Left cardiac atrium (tissue), 4 donors: ENCODE data around the gene PHF3. TPM values are rescaled to one million over a fixed set of nuclear protein-coding genes. Genes with fewer than 3 reads are reported as not detected.
"Not testable (repeated sequence)": the region's sequence is repeated elsewhere in the genome, so short reads cannot be mapped to it uniquely, and the experiment has no call there.

ENCODE experiments used
- ATAC-seq, 2 donors: fragments of 200-7000 bp; cut with Tn5 transposase; one replicate each; pipeline ENCODE4 v1.9.1; 2020; ENCODE audit warnings: mild to moderate bottlenecking in 2 of 2, moderate library complexity in 2 of 2
- DNase-seq: peaks from one replicate; pipeline ENCODE4 v3.0.0-alpha.2; 2020
- intact Hi-C, 2 donors: fragments of 100-400 bp; cut with DNase I; formaldehyde crosslinking; loops; one replicate each; pipeline versions ENCODE4 v1.14.1 to v1.15.1; 2022 to 2023
- total RNA-seq, 2 donors: library from RNA; stranded (reverse); fragmentation: NEBNext Ultra II Directional; extraction: Animal tissue kit (Norgen Biotek cat#: 25700); gene quantifications; one replicate each; pipeline ENCODE4 v1.2.1, GENCODE V29; 2021
- donor health status: DM: no; HTN: yes; CAD: no.
- donor health status: DM: no; HTN: yes; CAD: no; lungs with severe emphysema.
- donor health status: DM: yes; HTN: yes; CAD: no.
- donor health status: Dilated cardiomyopathy.

PHF3 gene
- total RNA-seq, 2 donors from 2014 or later = 30.8 to 35.3 TPM

GRCh38 chr6:63685446-63686379, 50.1 kb downstream of the PHF3 start:
- DNase-seq (no peak), ATAC-seq (no peak)
- intact Hi-C loops = no loop called here

GRCh38 chr6:63689421-63689820, 53.8 kb downstream of the PHF3 start:
- no peak for ATAC-seq
- no peak for DNase-seq
- intact Hi-C loops = no loop called here

- ATAC-seq (no peak), DNase-seq (no peak)
- intact Hi-C loops = no loop called here
Observed at GRCh38 chr6:63690221-63690620, 54.6 kb downstream of the PHF3 start.

- DNase-seq (no peak), ATAC-seq (no peak)
- intact Hi-C loops = no loop called here
Observed at GRCh38 chr6:63705707-63706106, 70.1 kb downstream of the PHF3 start.

- DNase-seq (no peak), ATAC-seq (no peak)
- intact Hi-C loops = no loop called here
Observed at GRCh38 chr6:63706630-63707029, 71.0 kb downstream of the PHF3 start.

- ATAC-seq = no peak
- intact Hi-C loops = no loop called here
- no peak for DNase-seq
Observed at GRCh38 chr6:63708631-63709030, 73.0 kb downstream of the PHF3 start.

GRCh38 chr6:63709148-63709547, 73.5 kb downstream of the PHF3 start:
- ATAC-seq = no peak
- no peak for DNase-seq
- intact Hi-C loops = no loop called here

GRCh38 chr6:63713332-63713731, 77.7 kb downstream of the PHF3 start:
- DNase-seq (no peak), ATAC-seq (no peak)
- intact Hi-C loops = no loop called here

- no peak for DNase-seq
- no peak for ATAC-seq
- intact Hi-C loops = no loop called here
Observed at GRCh38 chr6:63714091-63714490, 78.5 kb downstream of the PHF3 start.

GRCh38 chr6:63716169-63716568, 80.6 kb downstream of the PHF3 start:
- no peak for ATAC-seq
- intact Hi-C loops = no loop called here
- no peak for DNase-seq

GRCh38 chr6:63721181-63721580, 85.6 kb downstream of the PHF3 start:
- ATAC-seq = no peak
- intact Hi-C loops = no loop called here
- DNase-seq = no peak

- ATAC-seq (no peak), DNase-seq (no peak)
- intact Hi-C loops = no loop called here
Observed at GRCh38 chr6:63724721-63725120, 89.1 kb downstream of the PHF3 start.

GRCh38 chr6:63730311-63730710, 94.7 kb downstream of the PHF3 start:
- no peak for ATAC-seq
- intact Hi-C loops = no loop called here
- no peak for DNase-seq

GRCh38 chr6:63731930-63732329, 96.3 kb downstream of the PHF3 start:
- intact Hi-C loops = no loop called here
- DNase-seq (no peak), ATAC-seq (no peak)

- DNase-seq = no peak
- intact Hi-C loops = no loop called here
- no peak for ATAC-seq
Observed at GRCh38 chr6:63732336-63732735, 96.7 kb downstream of the PHF3 start.

GRCh38 chr6:63734923-63735322, 99.3 kb downstream of the PHF3 start:
- no peak for DNase-seq

GRCh38 chr6:63738190-63738589, 102.6 kb downstream of the PHF3 start:
- intact Hi-C loops, DNase-seq, ATAC-seq: not testable (repeated sequence)

More at GRCh38 chr6:63734923-63735322, 99.3 kb downstream of the PHF3 start:
- intact Hi-C loops = no loop called here
- ATAC-seq = no peak

GRCh38 chr6:63739094-63739687, 103.6 kb downstream of the PHF3 start:
- DNase-seq = no peak
- intact Hi-C loops = no loop called here
- ATAC-seq = no peak

GRCh38 chr6:63740709-63741108, 105.1 kb downstream of the PHF3 start:
- DNase-seq = no peak
- ATAC-seq = peak in 1 of 2 donors; percentile 36
- intact Hi-C loops = no loop called here

GRCh38 chr6:63742060-63742459, 106.5 kb downstream of the PHF3 start:
- peak in 1 of 2 donors; percentile 14 for ATAC-seq
- DNase-seq = no peak
- intact Hi-C loops = no loop called here

GRCh38 chr6:63743691-63744090, 108.1 kb downstream of the PHF3 start:
- ATAC-seq (no peak), DNase-seq (no peak)
- intact Hi-C loops = no loop called here
